ENCODE data around the gene ACIN1.

Gene ACIN1

DNA sequence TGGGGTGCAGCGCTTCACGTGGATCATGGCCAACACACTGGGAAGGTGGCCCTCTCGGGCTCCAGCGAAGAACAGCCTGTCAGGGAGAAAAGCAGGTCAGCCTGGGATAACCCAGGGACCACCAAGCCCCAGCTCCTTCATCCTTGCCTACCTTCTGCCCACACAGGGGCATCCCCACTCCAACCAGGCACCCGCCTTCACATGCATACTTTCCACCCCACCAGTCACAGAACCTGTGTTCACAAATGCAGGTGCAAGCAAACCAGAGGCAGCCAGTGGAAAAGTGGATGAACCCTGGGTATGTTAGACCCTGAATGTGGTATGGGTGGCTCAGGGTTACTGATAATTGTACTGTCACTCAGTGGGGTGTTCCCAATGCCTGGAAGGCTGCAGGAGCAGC, 36.5 kb upstream of the ACIN1 start:
- Histone ChIP-seq H3K4me1 (ENCODE audit: control insufficient read depth, insufficient read depth, low read length, unreplicated experiment) (no peaks in the 10 kb centered on the region), H3K36me3 (ENCODE audit: insufficient read depth, low read length) (no peaks in the 10 kb centered on the region)

DNA sequence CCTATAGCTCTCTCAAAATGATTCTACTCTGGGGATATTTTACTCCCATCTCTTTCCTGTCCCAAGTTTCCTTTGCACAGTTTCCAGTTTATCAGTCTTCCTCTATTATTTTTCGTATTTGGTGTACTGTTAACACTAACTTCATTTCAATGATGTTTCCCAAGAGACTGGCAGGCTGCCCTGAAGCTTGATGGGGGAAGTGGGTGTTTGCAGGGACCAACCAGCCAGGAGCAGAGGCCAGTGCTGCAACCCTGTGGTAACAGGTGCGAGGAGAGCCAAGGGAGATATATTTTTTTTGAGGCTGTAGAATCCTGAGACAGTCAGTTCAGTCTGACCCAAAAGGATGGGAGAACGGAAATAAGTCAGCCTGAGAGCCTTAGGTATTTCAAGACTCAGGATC, 35.9 kb upstream of the ACIN1 start:
- Histone ChIP-seq H3K36me3 (ENCODE audit: insufficient read depth, low read length) (no peaks in the 10 kb centered on the region), H3K4me1 (ENCODE audit: control insufficient read depth, insufficient read depth, low read length, unreplicated experiment) (no peaks in the 10 kb centered on the region), H3K79me2 (ENCODE audit: control insufficient read depth, insufficient read depth, low read length, unreplicated experiment) (no peaks in the 10 kb centered on the region), H3K4me3 (ENCODE audit: low read depth, low read length) (no peak overlapping the region), H2AFZ (ENCODE audit: low read length, unreplicated experiment) (no peak overlapping the region), H3K27ac (ENCODE audit: low read depth, low read length) (no peak overlapping the region), H3K27me3 (ENCODE audit: insufficient read depth, low read length) (no peaks in the 10 kb centered on the region)

More for the DNA sequence above, 36.5 kb upstream of the ACIN1 start:
- Histone ChIP-seq H2AFZ (ENCODE audit: low read length, unreplicated experiment) (no peak overlapping the region), H3K27me3 (ENCODE audit: insufficient read depth, low read length) (no peaks in the 10 kb centered on the region), H3K79me2 (ENCODE audit: control insufficient read depth, insufficient read depth, low read length, unreplicated experiment) (no peaks in the 10 kb centered on the region), H3K27ac (ENCODE audit: low read depth, low read length) (no peak overlapping the region), H3K4me3 (ENCODE audit: low read depth, low read length) (no peak overlapping the region)

DNA sequence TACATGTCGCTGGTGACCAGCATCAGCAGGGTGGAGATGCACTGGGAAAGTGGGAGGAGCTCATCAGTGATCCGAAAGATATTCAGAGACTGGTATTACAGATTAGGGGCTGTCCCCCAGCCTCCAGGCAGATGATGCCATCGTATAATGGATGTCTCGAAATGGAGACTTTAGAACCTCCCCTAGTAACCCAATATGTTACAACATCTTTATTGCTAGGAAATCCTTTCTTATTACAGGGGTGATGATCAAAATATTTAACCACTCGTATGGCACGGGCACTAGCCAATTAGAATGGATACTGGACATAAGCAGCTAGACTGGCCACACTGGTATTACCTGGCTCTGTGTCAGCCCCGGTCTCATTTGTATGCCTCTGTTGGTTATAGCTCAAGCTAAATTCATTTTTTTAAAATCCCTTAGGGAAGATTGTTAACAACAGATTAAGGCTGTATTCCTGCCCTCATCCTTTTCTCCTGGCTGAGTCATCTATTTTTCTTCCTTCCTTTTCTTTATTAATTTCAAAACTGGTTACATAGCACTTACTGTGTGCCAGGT, 34.9 kb upstream of the ACIN1 start:
- H3K36me3 ChIP-seq (ENCODE audit: insufficient read depth, low read length) = no peaks in the 10 kb centered on the region
- H2AFZ ChIP-seq (ENCODE audit: low read length, unreplicated experiment) = no peak overlapping the region
- H3K27ac ChIP-seq (ENCODE audit: low read depth, low read length) = no peak overlapping the region
- no peaks in the 10 kb centered on the region for H3K27me3 ChIP-seq (ENCODE audit: insufficient read depth, low read length)
- no peak overlapping the region for H3K4me3 ChIP-seq (ENCODE audit: low read depth, low read length)
- H3K4me1 ChIP-seq (ENCODE audit: control insufficient read depth, insufficient read depth, low read length, unreplicated experiment) = no peaks in the 10 kb centered on the region
- no peaks in the 10 kb centered on the region for H3K79me2 ChIP-seq (ENCODE audit: control insufficient read depth, insufficient read depth, low read length, unreplicated experiment)

DNA sequence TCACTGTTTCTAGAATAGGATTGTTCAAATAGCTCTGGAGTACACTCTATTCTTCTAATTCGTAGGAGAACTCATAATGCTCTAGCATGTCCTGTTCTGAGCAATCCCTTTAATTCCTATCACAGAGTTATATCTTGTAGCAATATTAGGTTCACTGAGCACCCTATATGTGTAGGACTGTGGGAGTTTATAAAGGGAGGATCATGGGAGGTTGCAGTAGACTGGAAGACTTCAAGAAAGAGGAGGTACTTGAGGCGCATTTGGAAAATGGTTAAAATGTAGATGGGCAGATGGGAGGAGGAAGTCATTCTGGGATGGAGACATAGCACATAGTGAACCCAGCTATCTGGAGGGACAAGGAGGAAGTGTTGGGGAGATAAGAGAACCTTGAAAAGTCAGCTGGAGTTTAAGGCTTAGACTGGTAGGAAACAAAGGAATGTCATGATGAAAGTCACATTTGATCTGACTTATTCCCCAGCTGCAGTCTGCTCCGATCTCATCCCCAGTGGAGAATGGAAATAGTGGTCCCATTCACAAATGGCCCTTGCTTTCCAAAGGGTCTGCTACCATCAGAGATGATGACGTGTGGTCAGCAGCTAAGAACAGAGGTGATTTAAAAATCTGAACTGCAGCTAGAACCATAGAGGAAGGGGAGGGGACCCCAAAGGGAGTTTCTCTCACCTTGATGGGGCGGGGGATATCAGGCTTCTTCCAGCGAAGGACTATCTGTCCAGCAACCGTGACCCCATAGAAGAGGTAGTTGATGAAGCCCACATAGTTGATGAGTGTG, 34.2 kb upstream of the ACIN1 start:
- Histone ChIP-seq H3K36me3 (ENCODE audit: insufficient read depth, low read length) (no peaks in the 10 kb centered on the region), H3K27ac (ENCODE audit: low read depth, low read length) (no peak overlapping the region), H3K4me3 (ENCODE audit: low read depth, low read length) (no peak overlapping the region), H2AFZ (ENCODE audit: low read length, unreplicated experiment) (no peak overlapping the region), H3K79me2 (ENCODE audit: control insufficient read depth, insufficient read depth, low read length, unreplicated experiment) (no peaks in the 10 kb centered on the region), H3K27me3 (ENCODE audit: insufficient read depth, low read length) (no peaks in the 10 kb centered on the region), H3K4me1 (ENCODE audit: control insufficient read depth, insufficient read depth, low read length, unreplicated experiment) (no peaks in the 10 kb centered on the region)

DNA sequence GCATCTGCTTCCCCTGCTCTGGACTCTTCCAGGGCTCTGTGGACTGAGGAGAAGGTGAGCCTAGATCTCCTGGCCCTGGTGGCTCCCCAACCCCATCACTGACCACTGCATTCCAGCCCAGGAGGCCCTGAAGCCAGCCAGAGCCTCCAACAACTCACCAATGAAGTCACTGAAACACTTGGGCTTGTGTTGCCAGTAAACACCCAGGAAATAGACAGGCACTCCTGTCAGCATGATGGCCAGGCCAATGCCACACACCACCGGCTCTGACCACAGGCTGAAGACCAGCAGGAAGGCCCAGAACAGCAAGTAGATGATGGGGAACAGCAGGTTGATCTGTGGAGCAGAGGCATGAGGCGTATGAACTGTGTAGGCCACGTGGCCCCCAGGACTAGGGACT, 32.9 kb upstream of the ACIN1 start:
- no peak overlapping the region for H3K27ac ChIP-seq (ENCODE audit: low read depth, low read length)
- no peak overlapping the region for H2AFZ ChIP-seq (ENCODE audit: low read length, unreplicated experiment)
- H3K4me3 ChIP-seq (ENCODE audit: low read depth, low read length) = no peak overlapping the region
- H3K27me3 ChIP-seq (ENCODE audit: insufficient read depth, low read length) = no peaks in the 10 kb centered on the region
- H3K79me2 ChIP-seq (ENCODE audit: control insufficient read depth, insufficient read depth, low read length, unreplicated experiment) = no peaks in the 10 kb centered on the region
- H3K4me1 ChIP-seq (ENCODE audit: control insufficient read depth, insufficient read depth, low read length, unreplicated experiment) = no peaks in the 10 kb centered on the region
- no peaks in the 10 kb centered on the region for H3K36me3 ChIP-seq (ENCODE audit: insufficient read depth, low read length)

DNA sequence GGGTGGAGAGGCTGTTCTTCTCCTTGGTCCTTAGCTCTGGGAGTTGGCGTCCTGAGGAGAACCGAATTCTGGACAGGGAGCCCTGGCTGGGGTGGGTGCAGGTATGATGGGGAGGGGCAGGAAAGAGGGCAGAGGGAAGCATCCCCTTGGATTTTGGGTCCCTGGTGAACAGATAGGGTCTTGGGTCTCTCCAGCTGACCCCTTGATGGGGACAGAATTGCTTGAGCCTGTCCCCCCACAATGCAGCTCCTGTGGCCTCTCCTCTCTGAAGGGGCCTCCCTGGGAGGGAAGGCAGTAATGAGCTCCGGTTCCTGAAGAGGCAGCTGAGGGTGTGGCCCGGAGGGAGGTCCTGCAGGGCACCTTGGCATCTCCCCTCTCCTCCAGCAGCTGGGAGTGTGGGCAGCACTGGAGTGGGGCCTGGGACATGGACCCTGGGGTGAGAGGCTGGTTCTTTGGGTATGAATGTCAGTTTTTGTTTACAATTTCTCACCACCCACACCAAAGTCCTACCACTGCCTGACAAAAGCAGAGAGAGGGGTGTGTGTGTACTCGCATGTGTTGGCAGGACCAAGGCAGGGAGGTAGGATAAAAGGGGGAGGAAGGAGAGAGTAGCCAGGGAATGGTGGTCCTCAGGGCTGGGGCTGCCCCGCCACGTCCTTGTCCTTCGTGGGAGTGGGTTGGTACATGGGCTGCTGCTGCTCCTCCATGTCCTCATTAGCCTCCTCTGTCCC, 31.8 kb upstream of the ACIN1 start:
- Histone ChIP-seq H3K4me1 (ENCODE audit: control insufficient read depth, insufficient read depth, low read length, unreplicated experiment) (no peaks in the 10 kb centered on the region), H3K36me3 (ENCODE audit: insufficient read depth, low read length) (no peaks in the 10 kb centered on the region), H3K79me2 (ENCODE audit: control insufficient read depth, insufficient read depth, low read length, unreplicated experiment) (no peaks in the 10 kb centered on the region), H3K27ac (ENCODE audit: low read depth, low read length) (no peak overlapping the region), H3K4me3 (ENCODE audit: low read depth, low read length) (no peak overlapping the region), H2AFZ (ENCODE audit: low read length, unreplicated experiment) (no peak overlapping the region), H3K27me3 (ENCODE audit: insufficient read depth, low read length) (no peaks in the 10 kb centered on the region)

DNA sequence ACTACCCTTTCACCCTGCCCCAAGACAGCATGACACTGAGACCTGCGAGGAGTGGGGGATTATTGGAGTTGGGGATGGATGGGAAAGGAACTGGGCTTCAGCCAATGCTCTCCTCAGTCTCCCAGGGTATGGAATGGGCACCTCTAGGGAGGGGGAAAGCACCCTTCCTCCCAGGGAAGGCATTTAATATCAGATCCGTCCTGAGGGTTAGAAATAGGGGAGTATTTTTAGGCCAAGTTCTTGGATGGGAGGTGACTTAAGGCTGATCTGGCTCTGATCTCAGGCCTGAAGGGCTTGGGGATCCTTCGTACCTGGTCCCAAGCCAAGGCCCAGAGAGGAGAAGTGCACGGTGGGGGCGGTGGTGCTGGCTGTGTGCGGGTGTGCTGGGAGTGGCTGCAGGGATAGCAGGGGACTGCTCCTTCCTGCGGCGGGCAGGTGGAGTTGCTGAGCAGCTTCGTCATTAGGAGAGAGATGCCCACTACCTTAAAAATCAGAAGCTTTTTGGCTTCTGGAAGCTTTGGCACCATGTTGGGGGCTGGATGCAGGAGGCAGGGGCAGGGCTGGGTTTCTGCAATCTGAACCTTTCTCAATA, 31.1 kb upstream of the ACIN1 start:
- Histone ChIP-seq H3K36me3 (ENCODE audit: insufficient read depth, low read length) (no peaks in the 10 kb centered on the region), H3K4me1 (ENCODE audit: control insufficient read depth, insufficient read depth, low read length, unreplicated experiment) (no peaks in the 10 kb centered on the region), H3K4me3 (ENCODE audit: low read depth, low read length) (no peak overlapping the region), H2AFZ (ENCODE audit: low read length, unreplicated experiment) (no peak overlapping the region), H3K27ac (ENCODE audit: low read depth, low read length) (no peak overlapping the region), H3K79me2 (ENCODE audit: control insufficient read depth, insufficient read depth, low read length, unreplicated experiment) (no peaks in the 10 kb centered on the region), H3K27me3 (ENCODE audit: insufficient read depth, low read length) (no peaks in the 10 kb centered on the region)

DNA sequence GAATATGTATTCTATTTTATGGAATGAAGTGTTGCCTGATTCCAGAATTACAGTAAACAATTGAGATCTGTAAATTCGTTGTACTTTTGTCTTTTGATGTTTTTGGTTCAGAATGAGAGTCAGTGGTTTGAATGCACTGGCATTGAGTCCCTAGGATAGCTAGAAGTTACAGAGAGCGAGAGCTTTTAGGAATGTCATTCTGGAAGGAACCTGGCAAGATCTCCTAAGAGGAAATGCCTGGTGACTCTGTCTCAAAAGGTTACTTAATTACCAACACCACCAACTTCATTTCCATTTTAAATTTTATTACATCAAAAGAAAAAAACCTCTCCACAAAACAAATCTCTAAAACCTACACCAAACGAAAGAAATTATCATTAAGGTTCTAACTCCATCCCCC, 30.1 kb upstream of the ACIN1 start:
- no peak overlapping the region for H2AFZ ChIP-seq (ENCODE audit: low read length, unreplicated experiment)
- H3K27me3 ChIP-seq (ENCODE audit: insufficient read depth, low read length) = no peaks in the 10 kb centered on the region
- no peaks in the 10 kb centered on the region for H3K4me1 ChIP-seq (ENCODE audit: control insufficient read depth, insufficient read depth, low read length, unreplicated experiment)
- H3K4me3 ChIP-seq (ENCODE audit: low read depth, low read length) = no peak overlapping the region
- no peaks in the 10 kb centered on the region for H3K36me3 ChIP-seq (ENCODE audit: insufficient read depth, low read length)
- H3K79me2 ChIP-seq (ENCODE audit: control insufficient read depth, insufficient read depth, low read length, unreplicated experiment) = no peaks in the 10 kb centered on the region
- no peak overlapping the region for H3K27ac ChIP-seq (ENCODE audit: low read depth, low read length)

DNA sequence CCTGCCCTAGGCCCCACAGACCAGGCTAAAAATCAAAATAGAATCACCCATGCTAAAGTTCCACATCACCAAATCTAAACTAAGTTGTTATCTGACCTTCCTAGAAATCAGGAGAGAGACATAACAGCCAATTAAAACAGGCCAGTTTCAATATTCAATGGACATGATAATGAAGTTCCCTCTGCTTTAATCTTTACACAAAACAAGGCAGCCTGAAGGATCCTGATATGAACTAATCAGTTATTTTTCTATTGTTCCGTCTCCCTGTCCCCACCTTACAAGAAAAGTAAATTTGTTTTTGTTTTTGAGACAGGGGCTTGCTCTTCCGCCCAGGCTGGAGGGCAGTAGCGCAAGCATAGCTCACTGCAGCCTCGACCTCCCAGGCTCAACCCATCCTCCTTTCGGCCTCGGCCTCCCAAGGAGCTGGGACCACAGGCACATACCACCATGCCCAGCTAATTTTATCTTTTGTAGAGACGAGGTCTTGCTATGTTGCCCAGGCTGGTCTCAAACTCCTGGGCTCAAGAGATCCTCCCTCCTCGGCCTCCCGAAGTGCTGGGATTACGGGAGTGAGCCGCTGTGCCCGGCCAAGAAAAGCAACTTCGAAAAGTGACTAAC, 29.5 kb upstream of the ACIN1 start:
- Histone ChIP-seq H3K27ac (ENCODE audit: low read depth, low read length) (no peak overlapping the region), H3K36me3 (ENCODE audit: insufficient read depth, low read length) (no peaks in the 10 kb centered on the region), H3K27me3 (ENCODE audit: insufficient read depth, low read length) (no peaks in the 10 kb centered on the region), H2AFZ (ENCODE audit: low read length, unreplicated experiment) (no peak overlapping the region), H3K4me3 (ENCODE audit: low read depth, low read length) (no peak overlapping the region), H3K79me2 (ENCODE audit: control insufficient read depth, insufficient read depth, low read length, unreplicated experiment) (no peaks in the 10 kb centered on the region), H3K4me1 (ENCODE audit: control insufficient read depth, insufficient read depth, low read length, unreplicated experiment) (no peaks in the 10 kb centered on the region)

DNA sequence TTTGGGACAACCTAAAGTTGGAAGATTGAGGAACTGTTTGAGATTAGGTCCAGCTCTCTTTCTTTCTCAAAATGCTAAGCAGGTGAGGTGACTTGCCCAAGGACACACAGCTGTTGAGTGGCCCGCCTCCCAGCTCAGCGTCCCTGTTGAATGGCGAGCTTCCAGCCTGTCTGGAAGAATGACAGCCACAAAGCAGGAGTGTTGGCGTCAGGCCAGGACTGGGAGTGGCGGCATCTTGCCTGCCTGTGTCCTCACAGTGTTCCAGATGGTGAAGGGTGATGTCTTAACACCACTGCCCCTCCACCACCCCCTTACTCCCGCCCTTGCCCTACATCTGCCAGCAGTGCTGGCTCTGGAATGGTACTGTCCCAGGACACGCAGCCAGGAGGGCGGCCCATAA, 28.5 kb upstream of the ACIN1 start:
- Histone ChIP-seq H3K79me2 (ENCODE audit: control insufficient read depth, insufficient read depth, low read length, unreplicated experiment) (no peaks in the 10 kb centered on the region), H2AFZ (ENCODE audit: low read length, unreplicated experiment) (no peak overlapping the region), H3K36me3 (ENCODE audit: insufficient read depth, low read length) (no peaks in the 10 kb centered on the region), H3K4me1 (ENCODE audit: control insufficient read depth, insufficient read depth, low read length, unreplicated experiment) (no peaks in the 10 kb centered on the region), H3K27me3 (ENCODE audit: insufficient read depth, low read length) (no peaks in the 10 kb centered on the region), H3K27ac (ENCODE audit: low read depth, low read length) (no peak overlapping the region), H3K4me3 (ENCODE audit: low read depth, low read length) (no peak overlapping the region)

All from ACC112 (cell line).